Retinal pigment epithelial cell (primary cell): ENCODE data around the gene PTPN4.

Experiments used
- DNase-seq: peaks from one replicate; pipeline ENCODE4 v3.0.0-alpha.2; 2010; ENCODE audit warnings: low read depth
- H3K4me3 ChIP-seq: 2 replicates; pipeline ENCODE4 v1.5.1; 2011; ENCODE audit warnings: mild to moderate bottlenecking, low read length, control low read depth, moderate library complexity
- TF ChIP-seq, protein P1 (sequence below): conservative IDR thresholded peaks from 2 replicates; pipeline ENCODE4 v1.5.1; 2011; ENCODE audit warnings: low read depth, low read length, control low read depth, inconsistent platforms

The PTPN4 gene

GRCh38 chr2:119788752-119789151 lies 29.0 kb downstream of the PTPN4 start:
- TF ChIP-seq, protein P1, sequence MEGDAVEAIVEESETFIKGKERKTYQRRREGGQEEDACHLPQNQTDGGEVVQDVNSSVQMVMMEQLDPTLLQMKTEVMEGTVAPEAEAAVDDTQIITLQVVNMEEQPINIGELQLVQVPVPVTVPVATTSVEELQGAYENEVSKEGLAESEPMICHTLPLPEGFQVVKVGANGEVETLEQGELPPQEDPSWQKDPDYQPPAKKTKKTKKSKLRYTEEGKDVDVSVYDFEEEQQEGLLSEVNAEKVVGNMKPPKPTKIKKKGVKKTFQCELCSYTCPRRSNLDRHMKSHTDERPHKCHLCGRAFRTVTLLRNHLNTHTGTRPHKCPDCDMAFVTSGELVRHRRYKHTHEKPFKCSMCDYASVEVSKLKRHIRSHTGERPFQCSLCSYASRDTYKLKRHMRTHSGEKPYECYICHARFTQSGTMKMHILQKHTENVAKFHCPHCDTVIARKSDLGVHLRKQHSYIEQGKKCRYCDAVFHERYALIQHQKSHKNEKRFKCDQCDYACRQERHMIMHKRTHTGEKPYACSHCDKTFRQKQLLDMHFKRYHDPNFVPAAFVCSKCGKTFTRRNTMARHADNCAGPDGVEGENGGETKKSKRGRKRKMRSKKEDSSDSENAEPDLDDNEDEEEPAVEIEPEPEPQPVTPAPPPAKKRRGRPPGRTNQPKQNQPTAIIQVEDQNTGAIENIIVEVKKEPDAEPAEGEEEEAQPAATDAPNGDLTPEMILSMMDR, result no peak
- no peak overlapping the region for H3K4me3 ChIP-seq
- no peak for DNase-seq

GRCh38 chr2:119790466-119790865 lies 30.7 kb downstream of the PTPN4 start:
- DNase-seq, result no peak
- no peak overlapping the region for H3K4me3 ChIP-seq
- TF ChIP-seq, protein P1, result no peak

DNA sequence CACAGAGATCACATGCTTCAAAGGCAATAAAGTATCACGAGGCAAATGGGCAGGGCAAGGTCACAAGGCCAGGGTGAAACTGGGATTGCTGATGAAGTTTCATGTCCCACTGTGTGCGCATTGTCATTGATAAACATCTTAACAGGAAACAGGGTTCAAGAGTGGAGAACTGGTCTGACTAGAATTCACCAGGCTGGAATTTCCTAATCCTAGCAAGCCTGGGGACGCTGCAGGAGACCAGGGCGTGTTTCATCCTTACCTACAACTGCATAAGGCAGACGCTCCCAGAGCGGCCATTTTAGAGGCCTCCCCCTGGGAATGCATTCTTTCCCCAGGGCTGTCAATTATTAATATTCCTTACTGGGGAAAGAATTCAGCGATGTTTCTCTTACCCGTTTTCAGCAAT lies 33.2 kb downstream of the PTPN4 start:
- TF ChIP-seq, protein P1, result no peak
- no peak overlapping the region for H3K4me3 ChIP-seq
- DNase-seq, result no peak

DNA sequence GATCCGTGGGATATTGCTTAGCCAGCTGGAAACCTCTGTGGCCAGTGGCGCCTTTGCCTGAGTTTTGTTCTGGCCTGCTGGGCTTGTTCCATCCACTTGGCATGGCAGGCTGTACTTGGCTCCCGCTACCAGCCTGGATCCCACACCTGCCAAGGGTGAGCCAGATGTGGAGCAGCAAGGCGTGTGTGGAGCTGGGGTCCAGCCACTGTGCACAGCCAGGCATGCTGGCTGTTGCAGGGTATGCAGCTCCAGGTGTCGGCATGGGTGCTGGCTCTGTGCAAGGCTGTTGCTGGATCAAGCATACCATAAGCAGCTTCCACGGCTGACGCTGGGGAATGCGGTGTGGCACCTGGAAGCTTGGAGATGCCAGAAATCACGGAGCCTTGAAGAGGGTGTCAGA lies 34.5 kb downstream of the PTPN4 start:
- DNase-seq, result no peak
- TF ChIP-seq, protein P1, result no peak

GRCh38 chr2:119795309-119796303 lies 35.9 kb downstream of the PTPN4 start:
- H3K4me3 ChIP-seq, result no peak overlapping the region
- DNase-seq, result no peak
- TF ChIP-seq, protein P1, result no peak

More for the DNA sequence above, 34.5 kb downstream of the PTPN4 start:
- H3K4me3 ChIP-seq, result no peak overlapping the region

DNA sequence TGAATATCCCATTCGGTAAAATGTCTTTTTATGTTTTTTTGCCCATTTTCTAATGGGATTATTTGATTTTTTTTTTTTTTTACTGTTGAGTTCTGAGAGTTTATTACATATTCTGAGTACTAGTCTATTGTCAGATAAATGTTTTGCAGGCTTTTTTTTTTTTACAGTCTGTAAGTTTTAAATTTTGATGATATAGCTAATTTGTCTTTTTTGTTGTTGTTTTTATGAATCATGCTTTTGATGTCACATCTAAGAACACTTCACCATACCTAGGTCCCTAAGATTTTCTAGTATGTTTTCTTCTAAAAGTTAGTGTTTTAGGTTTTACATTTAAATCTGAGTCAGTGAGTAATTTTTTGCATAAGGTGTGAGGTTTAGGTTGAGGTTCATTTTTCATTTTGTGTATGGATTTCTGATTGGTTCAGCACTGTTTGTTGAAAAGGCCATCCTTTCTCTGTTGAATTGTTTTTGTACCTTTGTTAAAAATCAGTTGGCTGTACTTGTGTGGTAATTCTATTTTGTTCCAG lies 40.7 kb downstream of the PTPN4 start:
- TF ChIP-seq, protein P1, result no peak
- H3K4me3 ChIP-seq, result no peak overlapping the region
- no peak for DNase-seq
